Brain pericyte (primary cell): ENCODE data around the gene KRT26.

ENCODE experiments used
- DNase-seq: peaks from one replicate; pipeline ENCODE4 v3.0.0-alpha.2; 2012; ENCODE audit warnings: low read depth, low spot score

The KRT26 gene

GRCh38 chr17:40727447-40728231 is 44.4 kb downstream of the KRT26 start:
- no peak for DNase-seq

GRCh38 chr17:40726919-40727318 is 45.1 kb downstream of the KRT26 start:
- no peak for DNase-seq

GRCh38 chr17:40724656-40725055 is 47.3 kb downstream of the KRT26 start:
- DNase-seq: no peak

- DNase-seq: no peak
Measured at GRCh38 chr17:40722241-40722640, 49.8 kb downstream of the KRT26 start.

GRCh38 chr17:40720899-40721298 is 51.1 kb downstream of the KRT26 start:
- DNase-seq: no peak

GRCh38 chr17:40718930-40719329 is 53.1 kb downstream of the KRT26 start:
- no peak for DNase-seq

GRCh38 chr17:40717776-40718175 is 54.2 kb downstream of the KRT26 start:
- no peak for DNase-seq
